ENCODE results near the gene PTK7.

PTK7 gene

GRCh38 chr6:43077333-43077809, 1.3 kb downstream of the PTK7 start:
- TF ChIP-seq CEBPB (IDR thresholded peaks at IDR 0.05) (no peak), EP300 (IDR thresholded peaks at IDR 0.05; ENCODE audit: borderline replicate concordance) (no peak), RAD21 (IDR thresholded peaks at IDR 0.05; ENCODE audit: low read depth) (no peak), TCF12 (IDR thresholded peaks at IDR 0.05; ENCODE audit: low read depth) (no peak), USF1 (IDR thresholded peaks at IDR 0.05) (no peak), REST (IDR thresholded peaks at IDR 0.05; ENCODE audit: low read depth) (no peak), EGR1 (IDR thresholded peaks at IDR 0.05) (no peak)

- no peak for TF ChIP-seq NFIC (IDR thresholded peaks at IDR 0.05)
- no peak for TF ChIP-seq REST (IDR thresholded peaks at IDR 0.05; ENCODE audit: low read depth)
- TF ChIP-seq USF1 (IDR thresholded peaks at IDR 0.05) = no peak
These were observed 1.9 kb downstream of the PTK7 start for GRCh38 chr6:43077981-43078511.

GRCh38 chr6:43078691-43079090, 2.6 kb downstream of the PTK7 start:
- TF ChIP-seq REST (IDR thresholded peaks at IDR 0.05; ENCODE audit: low read depth) (no peak), EGR1 (IDR thresholded peaks at IDR 0.05) (no peak), TCF12 (IDR thresholded peaks at IDR 0.05; ENCODE audit: low read depth) (no peak), FOXM1 (IDR thresholded peaks at IDR 0.05; ENCODE audit: borderline replicate concordance, low read depth) (no peak), USF1 (IDR thresholded peaks at IDR 0.05) (no peak), NFIC (IDR thresholded peaks at IDR 0.05) (no peak), CREB1 (IDR thresholded peaks at IDR 0.05; ENCODE audit: low read depth) (no peak), YY1 (IDR thresholded peaks at IDR 0.05; ENCODE audit: low read depth) (no peak), MAX (IDR thresholded peaks at IDR 0.05) (no peak), RAD21 (IDR thresholded peaks at IDR 0.05; ENCODE audit: low read depth) (no peak), ZBTB7A (IDR thresholded peaks at IDR 0.05; ENCODE audit: low read depth) (no peak), TEAD4 (IDR thresholded peaks at IDR 0.05) (no peak), EP300 (IDR thresholded peaks at IDR 0.05; ENCODE audit: borderline replicate concordance) (no peak), TAF1 (IDR thresholded peaks at IDR 0.05; ENCODE audit: low read depth) (no peak), CEBPB (IDR thresholded peaks at IDR 0.05) (no peak)

GRCh38 chr6:43081043-43081442, 4.9 kb downstream of the PTK7 start:
- TF ChIP-seq TEAD4 (IDR thresholded peaks at IDR 0.05) (no peak), CEBPB (IDR thresholded peaks at IDR 0.05) (no peak), USF1 (IDR thresholded peaks at IDR 0.05) (no peak), MAX (IDR thresholded peaks at IDR 0.05) (no peak), CREB1 (IDR thresholded peaks at IDR 0.05; ENCODE audit: low read depth) (no peak), EP300 (IDR thresholded peaks at IDR 0.05; ENCODE audit: borderline replicate concordance) (no peak), TCF12 (IDR thresholded peaks at IDR 0.05; ENCODE audit: low read depth) (no peak)

Data from Ishikawa (cell line).